Adipose tissue (tissue), 3 donors: ENCODE data around the gene POU2AF1. TPM values are rescaled to one million over a fixed set of nuclear protein-coding genes. Genes with fewer than 3 reads are reported as not detected.

ENCODE experiments used
- H3K27ac ChIP-seq: one replicate; pipeline ENCODE4 v1.5.1; 2013; ENCODE audit warnings: low read depth, low read length
- WGBS, 3 donors: extraction: QIAGEN DNeasy Blood & Tissue Kit; methylation state at CpG; one replicate each; pipeline ENCODE4 v1.1.7; 2013; 5-methylcytosine and 5-hydroxymethylcytosine counted together
- polyA plus RNA-seq, 3 donors: library from polyadenylated mRNA; stranded (reverse); fragments of 200-250 nt; gene quantifications; one replicate each; pipeline ENCODE4 v1.2.3, GENCODE V29; 2013
- donor health status: healthy with polysubstance abuse.
- donor health status: Bipolar disorder and iron deficiency.
- donor health status: healthy.

Gene POU2AF1
- polyA plus RNA-seq, 3 donors = 0.51 to 0.55 TPM; not detected in 1

- WGBS, 3 donors = 70 to 85% (median 79%) methylated on average over 5 of the region's 5 CpGs
- no peak overlapping the region for H3K27ac ChIP-seq
Observed at GRCh38 chr11:111309215-111309915, 69.7 kb downstream of the POU2AF1 start.

DNA sequence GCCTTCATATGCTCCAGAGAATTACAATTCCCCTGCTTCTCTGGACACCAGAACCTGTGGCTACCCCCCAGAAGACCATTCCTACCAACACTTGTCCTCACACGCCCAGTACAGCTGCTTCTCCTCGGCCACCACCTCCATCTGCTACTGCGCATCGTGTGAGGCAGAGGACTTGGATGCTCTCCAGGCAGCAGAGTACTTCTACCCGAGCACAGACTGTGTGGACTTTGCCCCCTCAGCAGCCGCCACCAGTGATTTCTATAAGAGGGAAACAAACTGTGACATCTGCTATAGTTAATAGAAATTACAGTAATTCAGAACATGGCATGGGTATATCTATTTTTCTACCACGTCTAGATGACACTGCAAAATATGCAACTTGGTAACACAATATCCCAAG, 70.9 kb downstream of the POU2AF1 start:
- WGBS, 3 donors = 27 to 84% (median 81%) methylated on average over 7 of the region's 7 CpGs
- no peak overlapping the region for H3K27ac ChIP-seq

DNA sequence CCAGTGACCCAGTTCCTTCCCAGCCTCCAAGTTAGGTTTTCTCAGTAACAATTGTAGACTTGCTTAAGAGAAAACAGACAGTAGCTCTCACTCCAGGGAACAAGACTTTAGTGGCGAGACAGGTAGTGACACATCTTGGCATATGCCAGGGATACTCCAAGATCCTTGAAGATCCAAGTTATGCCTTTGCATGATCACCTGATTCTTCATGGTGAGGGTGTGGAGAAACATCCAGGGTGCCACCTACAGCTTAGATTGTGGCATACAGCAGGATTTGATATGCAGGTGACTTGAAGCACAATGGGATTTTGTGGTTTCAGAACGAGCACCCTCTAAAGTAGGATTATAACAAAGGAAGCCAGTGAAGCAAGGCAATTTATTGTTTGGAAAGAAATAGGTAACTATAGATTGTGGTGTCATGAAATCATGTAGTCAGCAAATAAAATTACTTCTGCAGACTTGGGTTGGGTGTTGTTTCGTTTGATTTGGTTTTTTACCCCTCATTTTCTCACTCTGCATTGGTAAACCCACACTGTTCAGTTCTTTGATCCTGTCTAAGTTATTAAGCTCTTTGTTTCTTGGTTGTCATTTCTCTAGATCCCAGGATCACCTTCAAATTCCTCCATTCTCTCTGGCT, 71.5 kb downstream of the POU2AF1 start:
- no peak overlapping the region for H3K27ac ChIP-seq
- 79 to 81% (median 81%) methylated on average over 3 of the region's 3 CpGs for WGBS, 3 donors

DNA sequence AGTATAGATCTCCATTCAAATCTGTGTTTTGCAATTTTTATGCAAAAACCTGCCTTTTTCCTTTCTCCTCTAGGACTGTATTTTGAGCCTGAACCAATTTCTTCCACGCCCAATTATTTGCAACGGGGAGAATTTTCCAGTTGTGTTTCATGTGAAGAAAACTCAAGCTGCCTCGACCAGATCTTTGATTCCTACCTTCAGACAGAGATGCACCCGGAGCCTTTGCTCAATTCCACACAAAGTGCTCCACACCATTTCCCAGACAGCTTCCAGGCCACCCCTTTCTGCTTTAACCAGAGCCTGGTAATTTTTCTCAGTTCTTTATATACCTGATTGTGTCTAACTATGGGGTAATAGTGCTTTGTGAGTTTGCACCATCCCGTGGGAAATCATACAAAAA, 72.8 kb downstream of the POU2AF1 start:
- WGBS, 3 donors = 84 to 90% (median 86%) methylated on average over 5 of the region's 5 CpGs
- H3K27ac ChIP-seq = no peak overlapping the region

GRCh38 chr11:111305876-111306275, 73.2 kb downstream of the POU2AF1 start:
- no peak overlapping the region for H3K27ac ChIP-seq
- WGBS, 3 donors = 75 to 90% (median 78%) methylated on average over 4 of the region's 4 CpGs

- H3K27ac ChIP-seq = no peak overlapping the region
- WGBS, 3 donors = 62 to 82% (median 76%) methylated on average over 5 of the region's 5 CpGs
Observed at GRCh38 chr11:111305162-111305802, 73.8 kb downstream of the POU2AF1 start.

DNA sequence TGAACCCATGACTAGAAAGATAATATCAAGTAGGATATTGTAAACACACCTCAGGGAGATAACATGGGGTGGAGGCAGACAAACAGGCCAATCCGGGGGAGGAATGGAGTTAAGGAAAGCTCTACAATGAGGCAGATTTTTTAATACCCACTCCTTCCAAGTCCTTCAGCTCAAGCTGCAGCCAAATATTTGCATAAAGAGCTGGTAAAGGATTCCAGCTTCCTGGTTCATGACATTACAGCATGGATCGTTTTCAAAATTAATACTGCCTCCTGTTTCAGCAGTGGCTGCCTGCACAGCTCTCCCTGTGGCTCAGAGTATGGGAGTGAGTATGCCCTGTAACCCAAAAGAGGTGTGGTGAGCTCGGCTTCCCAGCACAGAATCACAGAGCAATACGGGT, 75.6 kb downstream of the POU2AF1 start:
- no peak overlapping the region for H3K27ac ChIP-seq
- WGBS, 3 donors = 17 to 47% (median 38%) methylated on average over 4 of the region's 4 CpGs

GRCh38 chr11:111302298-111302697, 76.8 kb downstream of the POU2AF1 start:
- no peak overlapping the region for H3K27ac ChIP-seq
- WGBS, 3 donors = 27 to 59% (median 58%) methylated on average over 3 of the region's 3 CpGs

Other genes starting within 250 kb of the POU2AF1 start
- gene POU2AF2, start 133.6 kb downstream of the POU2AF1 start, polyA plus RNA-seq = under 1 TPM in 2 of 3 donors, not detected in 1; 0.19 to 0.56 TPM
- gene POU2AF3, start 80.7 kb downstream of the POU2AF1 start, polyA plus RNA-seq = 1 to 10 TPM in 2 of 3 donors, under 1 TPM in 1; 0.85 to 3.3 (median 1.5) TPM
- gene BTG4, start 133.1 kb upstream of the POU2AF1 start, polyA plus RNA-seq = not detected
- not detected for gene HOATZ, start 135.5 kb upstream of the POU2AF1 start, polyA plus RNA-seq
- gene LAYN, start 161.4 kb upstream of the POU2AF1 start, polyA plus RNA-seq = 10 to 100 TPM in 1 of 3 donors, 1 to 10 TPM in 2; 2.0 to 13.4 (median 4.9) TPM
- gene SIK2, start 223.2 kb upstream of the POU2AF1 start, polyA plus RNA-seq = 10 to 100 TPM in 2 of 3 donors, 1 to 10 TPM in 1; 7.8 to 58.7 (median 15.7) TPM